HG03135 (cell line): ENCODE results near the gene NWD2.

ENCODE experiments used
- ATAC-seq: cut with Tn5 transposase; IDR thresholded peaks from one replicate; pipeline ENCODE4 v1.9.1; 2021; ENCODE audit warnings: mild to moderate bottlenecking, moderate library complexity; ENCODE audit not compliant: unreplicated experiment

Gene NWD2

DNA sequence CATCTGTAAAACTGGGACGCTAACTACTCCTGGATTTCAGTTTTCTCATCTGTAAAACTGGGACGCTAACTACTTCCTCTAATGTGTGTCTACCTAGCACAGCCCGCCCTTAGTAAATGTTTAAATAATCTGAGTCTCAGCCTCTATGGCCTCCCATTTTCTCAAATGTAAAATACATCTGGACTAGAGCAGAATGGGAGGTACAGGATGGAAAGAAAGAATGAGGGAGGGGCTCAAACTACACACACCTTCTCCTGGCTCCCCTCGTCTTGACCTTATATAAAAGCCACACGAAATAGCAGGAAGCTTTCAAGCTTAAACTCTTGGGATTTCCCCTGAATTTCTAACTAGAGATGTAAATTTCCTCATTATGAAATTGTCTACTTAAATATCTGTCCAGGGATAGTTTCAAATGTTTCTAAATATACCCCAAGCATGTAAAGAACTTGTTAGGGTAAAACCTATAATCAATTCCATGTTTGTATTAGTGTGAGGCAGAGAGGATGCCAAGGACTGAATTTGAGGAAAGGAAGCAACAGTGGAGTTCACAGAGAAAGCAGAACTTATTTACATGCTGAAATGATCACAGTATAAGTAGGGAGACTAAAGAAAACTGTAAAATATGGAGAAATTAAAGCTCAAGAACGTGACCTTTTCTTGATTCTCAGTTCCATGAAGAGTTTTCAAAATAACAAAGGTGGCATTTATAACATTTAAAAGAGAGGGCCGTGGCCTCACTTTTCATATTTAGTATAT lies 220.0 kb downstream of the NWD2 start:
- no peak for ATAC-seq

- no peak for ATAC-seq
Observed at GRCh38 chr4:37465296-37465695, 220.8 kb downstream of the NWD2 start.

DNA sequence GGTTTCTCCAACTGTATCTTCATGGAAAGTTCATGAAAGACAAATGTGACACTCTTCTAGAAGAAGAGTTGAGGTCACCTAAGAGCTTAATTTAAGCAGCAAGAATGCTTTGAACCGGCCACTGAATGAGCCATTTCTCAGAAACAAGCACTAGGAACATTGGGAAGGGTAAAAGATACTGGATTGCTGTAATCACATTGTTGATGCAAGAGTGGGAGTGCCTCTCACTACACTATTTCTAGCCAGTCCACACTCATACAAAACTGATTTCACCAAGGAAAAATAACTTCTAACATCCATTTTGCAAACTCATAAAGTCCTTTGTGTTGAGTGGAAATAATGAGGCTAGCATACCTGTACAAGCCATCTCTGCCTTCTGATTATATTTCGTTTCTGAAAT lies 221.3 kb downstream of the NWD2 start:
- no peak for ATAC-seq

DNA sequence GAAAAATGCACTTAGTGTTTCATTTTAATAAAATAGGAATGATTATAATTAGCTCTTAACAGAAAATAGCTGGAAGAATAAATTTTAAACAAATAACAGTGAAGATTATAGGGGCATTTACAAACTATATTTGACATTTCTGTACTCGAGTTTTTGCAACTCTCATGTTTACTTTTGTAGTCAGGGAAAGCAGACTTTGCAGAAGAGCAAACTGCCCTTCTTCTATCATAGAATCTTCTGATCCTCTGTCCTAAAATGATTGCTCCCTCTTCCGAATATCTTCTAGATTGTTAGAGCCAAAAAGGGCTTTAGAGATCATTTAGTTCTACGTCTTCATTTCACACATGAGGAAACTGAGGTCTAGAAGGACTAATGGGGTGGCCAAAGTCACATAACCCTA lies 222.7 kb downstream of the NWD2 start:
- no peak for ATAC-seq

GRCh38 chr4:37467824-37468223 lies 223.3 kb downstream of the NWD2 start:
- no peak for ATAC-seq

GRCh38 chr4:37469286-37469685 lies 224.7 kb downstream of the NWD2 start:
- ATAC-seq = no peak

DNA sequence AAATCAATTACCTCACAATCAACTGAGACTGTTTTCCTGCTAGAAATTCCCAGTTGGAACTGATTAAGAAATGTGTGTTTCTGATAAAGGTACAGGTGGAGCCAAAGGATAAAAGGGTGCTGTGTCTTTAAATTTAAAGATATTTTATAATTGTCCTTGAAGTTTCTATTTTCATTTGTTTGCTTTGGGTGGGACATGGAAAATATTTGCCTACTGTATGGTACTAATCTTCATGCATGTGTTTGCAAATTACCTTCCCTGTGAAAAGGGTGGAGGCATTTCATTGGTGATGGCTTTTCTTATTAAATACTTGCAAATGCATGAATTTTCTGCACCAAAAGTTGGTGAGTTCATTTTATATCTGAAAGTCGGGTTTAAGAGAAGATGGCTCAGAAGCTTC lies 225.7 kb downstream of the NWD2 start:
- no peak for ATAC-seq

- no peak for ATAC-seq
Observed at GRCh38 chr4:37471093-37471492, 226.6 kb downstream of the NWD2 start.

DNA sequence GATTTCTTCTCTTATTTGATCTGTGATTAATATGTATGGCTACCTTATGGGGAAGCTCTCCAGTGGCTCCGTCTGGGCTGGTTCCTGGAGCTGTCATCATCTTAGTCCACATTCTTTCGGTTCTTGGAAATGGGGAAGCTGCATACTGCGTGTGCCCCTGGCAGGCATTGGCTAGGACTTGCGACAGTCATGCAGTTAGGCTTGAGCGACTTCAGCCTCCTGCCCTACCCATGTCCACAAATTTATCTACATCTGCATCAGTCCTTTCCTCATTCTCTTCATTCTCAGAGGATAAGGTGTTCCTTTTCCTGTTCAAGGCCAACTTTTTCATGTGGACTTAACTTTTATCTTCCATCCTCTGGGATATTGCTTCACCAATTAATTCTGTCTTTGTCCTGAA lies 227.4 kb downstream of the NWD2 start:
- no peak for ATAC-seq

GRCh38 chr4:37473807-37474206 lies 229.3 kb downstream of the NWD2 start:
- ATAC-seq = no peak

DNA sequence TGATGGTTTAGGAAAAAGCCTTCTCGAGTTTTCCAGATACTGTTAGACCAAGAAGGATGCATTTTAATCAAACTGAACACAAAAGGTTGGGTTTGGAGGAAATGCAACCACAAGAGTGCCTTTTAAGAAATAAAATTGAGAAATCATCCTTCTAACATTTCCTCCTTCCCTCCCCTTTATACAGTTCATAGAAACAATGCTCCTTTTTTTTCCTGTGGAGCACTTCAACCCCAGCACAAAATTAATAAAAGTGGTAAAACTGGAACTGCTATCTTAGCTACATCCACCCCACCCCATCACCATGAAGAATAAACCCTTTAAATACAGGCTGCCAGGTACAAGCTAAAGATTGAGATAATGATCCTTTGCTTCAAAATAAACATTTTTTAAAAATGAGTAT lies 230.5 kb downstream of the NWD2 start:
- ATAC-seq = no peak

GRCh38 chr4:37475776-37476175 lies 231.2 kb downstream of the NWD2 start:
- no peak for ATAC-seq

DNA sequence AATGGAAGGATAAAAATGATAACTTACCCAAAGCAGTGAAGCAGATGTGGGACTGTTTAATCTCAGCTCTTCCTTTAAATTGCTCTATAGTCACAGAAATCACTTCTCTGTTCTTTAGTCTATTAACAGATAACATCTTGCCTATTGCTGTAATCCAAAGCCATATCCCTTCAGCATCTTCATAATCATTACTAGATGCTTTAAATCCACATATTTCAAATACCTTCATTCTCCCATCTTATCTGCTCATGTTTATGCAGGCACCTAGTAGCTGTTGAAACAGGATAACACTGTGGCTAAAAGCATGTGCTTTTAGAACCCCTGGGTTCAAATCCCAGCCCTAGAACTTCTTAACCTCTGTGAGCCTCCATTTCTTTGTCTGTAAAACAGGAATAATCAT lies 231.7 kb downstream of the NWD2 start:
- no peak for ATAC-seq

GRCh38 chr4:37476691-37477090 lies 232.1 kb downstream of the NWD2 start:
- no peak for ATAC-seq

GRCh38 chr4:37477126-37477525 lies 232.6 kb downstream of the NWD2 start:
- ATAC-seq = no peak

- ATAC-seq = no peak
Observed at GRCh38 chr4:37478151-37478550, 233.6 kb downstream of the NWD2 start.

- no peak for ATAC-seq
Observed at GRCh38 chr4:37480509-37480908, 236.0 kb downstream of the NWD2 start.

DNA sequence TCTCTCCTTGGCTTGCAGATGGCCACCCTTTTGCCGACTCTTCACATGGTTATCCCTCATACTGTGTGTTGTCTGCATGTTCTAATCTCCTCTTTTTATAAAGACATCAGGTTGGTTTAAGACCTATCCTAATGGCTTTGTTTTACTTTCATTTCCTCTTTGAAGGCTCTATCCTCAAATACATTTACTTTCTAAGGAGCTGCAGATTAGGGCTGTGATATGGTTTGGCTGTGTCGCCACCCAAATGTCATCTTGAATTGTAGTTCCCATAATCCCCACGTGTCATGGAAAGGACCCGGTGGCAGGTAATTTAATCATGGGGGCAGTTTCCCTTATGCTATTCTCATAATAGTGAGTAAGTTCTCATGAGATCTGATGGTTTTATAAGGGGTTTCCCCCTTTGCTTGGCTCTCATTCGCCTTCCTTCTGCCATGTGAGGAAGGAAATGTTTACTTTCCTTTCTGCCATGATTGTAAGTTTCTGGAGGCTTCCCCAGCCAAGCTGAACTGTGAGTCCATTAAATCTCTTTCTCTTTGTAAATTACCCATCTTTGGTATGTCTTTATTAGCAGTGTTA lies 237.1 kb downstream of the NWD2 start:
- ATAC-seq = no peak

- ATAC-seq = no peak
Observed at GRCh38 chr4:37482236-37482913, 237.8 kb downstream of the NWD2 start.

- ATAC-seq = no peak
Observed at GRCh38 chr4:37483610-37484009, 239.1 kb downstream of the NWD2 start.

DNA sequence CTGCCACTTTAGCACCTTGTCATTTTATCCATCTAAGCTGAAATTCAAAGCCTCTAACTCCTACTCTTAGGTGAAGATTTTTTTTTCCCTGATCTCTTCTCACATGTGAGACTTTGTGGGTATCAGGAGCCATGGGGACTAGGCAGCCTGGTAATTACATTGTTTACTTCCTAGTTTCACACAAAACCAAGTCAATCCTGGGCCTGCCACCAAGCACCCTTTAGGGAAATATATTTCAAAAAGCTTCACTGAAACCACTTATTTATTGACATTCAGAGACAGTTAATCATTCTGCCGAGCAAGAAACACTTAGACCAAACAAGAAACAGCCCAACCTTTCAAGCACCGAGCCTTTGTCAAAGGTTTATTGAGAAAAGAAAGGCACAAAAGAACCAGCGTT lies 241.6 kb downstream of the NWD2 start:
- no peak for ATAC-seq

- ATAC-seq = no peak
Observed at GRCh38 chr4:37487668-37488067, 243.1 kb downstream of the NWD2 start.
